H9 (cell line): ENCODE measurements around the gene AKIRIN2. TPM values are rescaled to one million over a fixed set of nuclear protein-coding genes. Genes with fewer than 3 reads are reported as not detected.

Experiments
- DNase-seq: peaks from one replicate; pipeline ENCODE4 v3.0.0-alpha.2; 2017
- H2AFZ ChIP-seq: one replicate; pipeline ENCODE4 v1.6.1; 2013; ENCODE audit warnings: mild to moderate bottlenecking, low read length, control low read depth, moderate library complexity
- H2AK5ac ChIP-seq: 2 replicates; pipeline ENCODE4 v1.6.1; 2013; ENCODE audit warnings: low read length, control low read depth, mixed read lengths; ENCODE audit not compliant: insufficient read length
- H2BK120ac ChIP-seq: one replicate; pipeline ENCODE4 v1.6.1; 2013; ENCODE audit warnings: low read depth, mild to moderate bottlenecking, low read length, control low read depth, inconsistent platforms; ENCODE audit not compliant: poor library complexity, severe bottlenecking
- H2BK12ac ChIP-seq: 2 replicates; pipeline ENCODE4 v1.6.1; 2013; ENCODE audit warnings: low read length, control low read depth, mixed read lengths, low read depth; ENCODE audit not compliant: insufficient read length
- H2BK15ac ChIP-seq: 2 replicates; pipeline ENCODE4 v1.6.1; 2013; ENCODE audit warnings: low read depth, low read length, control low read depth
- H2BK20ac ChIP-seq: one replicate; pipeline ENCODE4 v1.6.1; 2013; ENCODE audit warnings: low read depth, mild to moderate bottlenecking, low read length, control low read depth, inconsistent platforms; ENCODE audit not compliant: poor library complexity, severe bottlenecking
- H2BK5ac ChIP-seq: 2 replicates; pipeline ENCODE4 v1.6.1; 2013; ENCODE audit warnings: low read length, control low read depth, mixed read lengths; ENCODE audit not compliant: insufficient read length
- H3K14ac ChIP-seq: 2 replicates; pipeline ENCODE4 v1.6.1; 2013; ENCODE audit warnings: low read length, control low read depth; ENCODE audit not compliant: insufficient read depth
- H3K18ac ChIP-seq: 2 replicates; pipeline ENCODE4 v1.6.1; 2013; ENCODE audit warnings: low read depth, mild to moderate bottlenecking, mixed read lengths, low read length, control low read depth; ENCODE audit not compliant: insufficient read length
- H3K23ac ChIP-seq: 2 replicates; pipeline ENCODE4 v1.6.1; 2013; ENCODE audit warnings: low read length, control low read depth, mixed read lengths, low read depth; ENCODE audit not compliant: insufficient read length
- H3K23me2 ChIP-seq: 2 replicates; pipeline ENCODE4 v1.6.1; 2013; ENCODE audit warnings: low read depth, mild to moderate bottlenecking, mixed read lengths, low read length, control low read depth; ENCODE audit not compliant: insufficient read length, poor library complexity, severe bottlenecking
- H3K27ac ChIP-seq: 2 replicates; pipeline ENCODE4 v1.5.1; 2013; ENCODE audit warnings: low read length, control low read depth, mixed read lengths, low read depth; ENCODE audit not compliant: insufficient read length
- H3K27me3 ChIP-seq: 2 replicates; pipeline ENCODE4 v1.6.1; 2013; ENCODE audit warnings: low read length, control low read depth, inconsistent platforms; ENCODE audit not compliant: insufficient read depth
- H3K4ac ChIP-seq: 2 replicates; pipeline ENCODE4 v1.6.1; 2013; ENCODE audit warnings: low read depth, mild to moderate bottlenecking, control low read depth, inconsistent platforms, low read length, moderate library complexity
- H3K4me1 ChIP-seq: 2 replicates; pipeline ENCODE4 v1.6.1; 2013; ENCODE audit warnings: low read length, control low read depth, inconsistent platforms; ENCODE audit not compliant: insufficient read depth
- H3K4me2 ChIP-seq: 2 replicates; pipeline ENCODE4 v1.6.1; 2013; ENCODE audit warnings: low read length, control low read depth, mixed read lengths; ENCODE audit not compliant: insufficient read length, insufficient read depth
- H3K56ac ChIP-seq: 2 replicates; pipeline ENCODE4 v1.6.1; 2013; ENCODE audit warnings: low read depth, mild to moderate bottlenecking, mixed read lengths, low read length, control low read depth; ENCODE audit not compliant: insufficient read length
- H3K79me1 ChIP-seq: 2 replicates; pipeline ENCODE4 v1.6.1; 2013; ENCODE audit warnings: low read depth, mild to moderate bottlenecking, moderate library complexity, low read length, control low read depth, inconsistent platforms; ENCODE audit not compliant: insufficient read depth, poor library complexity, severe bottlenecking
- H3K79me2 ChIP-seq: 2 replicates; pipeline ENCODE4 v1.6.1; 2013; ENCODE audit warnings: low read length, control low read depth, inconsistent platforms; ENCODE audit not compliant: insufficient read depth
- H3K9ac ChIP-seq: 2 replicates; pipeline ENCODE4 v1.6.1; 2013; ENCODE audit warnings: low read length, control low read depth, mixed read lengths; ENCODE audit not compliant: insufficient read length; ENCODE audit errors: extremely low read depth
- H3K9me3 ChIP-seq: one replicate; pipeline ENCODE4 v1.6.1; 2013; ENCODE audit warnings: low read depth, low read length, inconsistent platforms; ENCODE audit not compliant: control insufficient read depth
- H3T11ph ChIP-seq: one replicate; pipeline ENCODE4 v1.6.1; 2013; ENCODE audit warnings: mild to moderate bottlenecking, low read length, control low read depth, inconsistent platforms
- H4K20me1 ChIP-seq: one replicate; pipeline ENCODE4 v1.6.1; 2013; ENCODE audit not compliant: control insufficient read depth, insufficient read length, insufficient read depth
- H4K5ac ChIP-seq: 2 replicates; pipeline ENCODE4 v1.6.1; 2013; ENCODE audit warnings: low read depth, mild to moderate bottlenecking, mixed read lengths, low read length, control low read depth; ENCODE audit not compliant: insufficient read length
- H4K8ac ChIP-seq: replicated peaks from 2 replicates; pipeline ENCODE4 v1.6.1; 2013; ENCODE audit warnings: low read length, control low read depth, mixed read lengths, low read depth; ENCODE audit not compliant: insufficient read length
- H4K91ac ChIP-seq: 2 replicates; pipeline ENCODE4 v1.6.1; 2013; ENCODE audit warnings: low read depth, mild to moderate bottlenecking, moderate library complexity, mixed read lengths, low read length, control low read depth; ENCODE audit not compliant: insufficient read length
- H3K27ac Mint-ChIP-seq, 3 experiments: 2 replicates in 2 of 3; 3 replicates in 1 of 3; pipeline ENCODE4 v1.8.0; 2020 to 2021; ENCODE audit warnings: mixed read lengths in 3 of 3, mild to moderate bottlenecking in 1 of 3, moderate library complexity in 1 of 3
- H3K27me3 Mint-ChIP-seq: 2 replicates; pipeline ENCODE4 v1.8.0; 2021; ENCODE audit warnings: low read depth, mild to moderate bottlenecking, moderate library complexity, mixed read lengths
- H3K36me3 Mint-ChIP-seq, 3 experiments: 2 replicates in 2 of 3; 3 replicates in 1 of 3; pipeline ENCODE4 v1.8.0; 2020 to 2021; ENCODE audit warnings: low read depth in 3 of 3, mixed read lengths in 3 of 3; ENCODE audit not compliant: insufficient read depth in 1 of 3
- H3K4me1 Mint-ChIP-seq, 2 experiments: 2 replicates each; pipeline ENCODE4 v1.8.0; 2020; ENCODE audit warnings: mixed read lengths in 2 of 2
- H3K4me3 Mint-ChIP-seq, 2 experiments: 2 replicates in 1 of 2; 3 replicates in 1 of 2; pipeline ENCODE4 v1.8.0; 2020 to 2021; ENCODE audit warnings: mild to moderate bottlenecking in 2 of 2, mixed read lengths in 2 of 2, moderate library complexity in 1 of 2
- H3K9me3 Mint-ChIP-seq, 2 experiments: 2 replicates in 1 of 2; 3 replicates in 1 of 2; pipeline ENCODE4 v1.8.0; 2020; ENCODE audit warnings: mild to moderate bottlenecking in 2 of 2, mixed read lengths in 2 of 2, moderate library complexity in 1 of 2
- CTCF ChIP-seq: fragments of 200-600 bp; sonication (generic); conservative IDR thresholded peaks from 3 replicates; pipeline ENCODE4 v1.8.0; 2021; ENCODE audit warnings: antibody characterized with exemption, mild to moderate bottlenecking
- WGBS: extraction: QIAGEN DNeasy Blood & Tissue Kit; methylation state at CpG from one replicate; pipeline ENCODE4 v1.1.7; 2013; ENCODE audit warnings: missing lambda C conversion rate, low lambda C conversion rate, mixed read lengths; ENCODE audit not compliant: insufficient read length; ENCODE audit errors: extremely low coverage; 5-methylcytosine and 5-hydroxymethylcytosine counted together
- total RNA-seq: library from RNA; stranded (reverse); gene quantifications from 2 replicates; pipeline ENCODE4 v1.2.1, GENCODE V29; 2021

AKIRIN2 gene
- total RNA-seq, 1 experiment from 2014 or later: 75.7 TPM

- no peak overlapping the region for H3K23ac ChIP-seq
- H3K27me3 Mint-ChIP-seq: no peaks in the 10 kb centered on the region
- H4K5ac ChIP-seq: no peak overlapping the region
- no peak overlapping the region for H2BK5ac ChIP-seq
- H3K4me3 Mint-ChIP-seq: no peak overlapping the region
- H2BK12ac ChIP-seq: no peak overlapping the region
- WGBS: no CpG with 5 or more reads among the region's 3 CpGs
- H3T11ph ChIP-seq: no peak overlapping the region
- no peak overlapping the region for H2AFZ ChIP-seq
- no peak overlapping the region for H4K91ac ChIP-seq
- H3K9ac ChIP-seq: no peak overlapping the region
- H3K27ac ChIP-seq: no peak overlapping the region
- H3K9me3 Mint-ChIP-seq: no peaks in the 10 kb centered on the region
- H3K23me2 ChIP-seq: no peaks in the 10 kb centered on the region
- no peak overlapping the region for H2BK15ac ChIP-seq
- H3K4me1 Mint-ChIP-seq: peaks cover 13 to 19% of the 10 kb centered on the region in 2 experiments
- no peak overlapping the region for H2AK5ac ChIP-seq
- H3K4me2 ChIP-seq: no peak overlapping the region
- H3K27ac Mint-ChIP-seq: peak overlapping the region in 2 of 3 experiments; percentile 83 to 91; a peak in 4 of 7 replicates
- no peaks in the 10 kb centered on the region for H3K4me1 ChIP-seq
- no peaks in the 10 kb centered on the region for H4K20me1 ChIP-seq
- no peak for TF ChIP-seq CTCF
- H3K9me3 ChIP-seq: no peaks in the 10 kb centered on the region
- H3K27me3 ChIP-seq: no peaks in the 10 kb centered on the region
- H4K8ac ChIP-seq: no peak overlapping the region
- H2BK120ac ChIP-seq: no peak overlapping the region
- no peak overlapping the region for H3K18ac ChIP-seq
- H2BK20ac ChIP-seq: no peak overlapping the region
- H3K79me1 ChIP-seq: no peaks in the 10 kb centered on the region
- no peaks in the 10 kb centered on the region for H3K79me2 ChIP-seq
- no peak overlapping the region for H3K4ac ChIP-seq
- DNase-seq: no peak
- H3K36me3 Mint-ChIP-seq: peaks cover 8 to 53% (median 26%) of the 10 kb centered on the region in 3 experiments; a peak in 6 of 7 replicates
- H3K14ac ChIP-seq: no peak overlapping the region
- H3K56ac ChIP-seq: no peak overlapping the region
Measured at GRCh38 chr6:87669051-87669450, 33.0 kb downstream of the AKIRIN2 start.
